HG02938 (cell line): ENCODE measurements around the gene APLP1.
"Not testable (repeated sequence)": the region's sequence is repeated elsewhere in the genome, so short reads cannot be mapped to it uniquely, and the experiment has no call there.

Experiments used
- ATAC-seq: cut with Tn5 transposase; IDR thresholded peaks from one replicate; pipeline ENCODE4 v1.9.1; 2021; ENCODE audit warnings: mild to moderate bottlenecking, moderate library complexity; ENCODE audit not compliant: unreplicated experiment

Gene APLP1

GRCh38 chr19:35882114-35882832 lies 13.9 kb downstream of the APLP1 start:
- ATAC-seq = no peak

GRCh38 chr19:35883882-35884281 lies 15.5 kb downstream of the APLP1 start:
- ATAC-seq = no peak

DNA sequence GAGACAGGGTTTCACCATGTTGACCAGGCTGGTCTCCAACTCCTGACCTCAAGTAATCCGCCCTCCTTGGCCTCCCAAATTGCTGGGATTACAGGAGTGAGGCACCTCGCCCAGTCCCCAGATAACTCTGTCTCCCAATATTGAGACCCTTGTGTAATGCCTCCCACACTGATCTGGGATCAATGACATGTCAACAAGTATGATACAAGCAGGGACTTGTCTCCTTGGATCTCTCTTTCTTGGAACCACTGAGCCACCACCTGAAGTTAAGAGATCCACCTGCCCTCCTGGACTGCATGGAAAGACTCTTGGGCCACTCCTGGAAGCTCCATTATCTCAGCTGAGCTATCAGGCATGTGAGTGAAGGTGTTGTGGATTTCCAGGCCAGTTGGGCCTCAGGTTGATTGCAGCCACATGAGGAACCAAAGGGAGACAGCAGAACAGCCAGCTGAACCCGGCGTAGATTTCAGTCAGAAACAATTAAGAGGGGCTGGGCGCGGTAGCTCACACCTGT lies 16.9 kb downstream of the APLP1 start:
- no peak for ATAC-seq

DNA sequence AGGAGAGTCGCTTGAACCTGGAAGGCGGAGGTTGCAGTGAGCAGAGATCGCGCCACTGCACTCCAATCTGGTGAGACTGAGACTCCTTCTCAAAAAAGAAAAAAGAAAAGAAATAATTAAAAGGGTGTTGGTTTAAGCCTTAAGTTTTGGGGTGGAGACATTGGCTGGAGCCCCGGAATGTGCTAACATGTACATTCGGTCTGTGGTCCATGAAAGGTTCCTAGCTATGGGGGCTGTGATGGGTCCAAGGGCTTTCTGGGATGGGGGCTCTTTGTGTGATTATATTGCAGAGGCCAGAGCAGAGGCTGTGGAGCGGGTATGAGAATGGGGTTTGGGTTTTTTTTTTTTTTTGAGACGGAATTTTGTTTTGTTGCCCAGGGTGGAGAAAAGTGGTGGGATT lies 17.5 kb downstream of the APLP1 start:
- ATAC-seq = no peak

- ATAC-seq = no peak
Measured at GRCh38 chr19:35887197-35887596, 18.8 kb downstream of the APLP1 start.

DNA sequence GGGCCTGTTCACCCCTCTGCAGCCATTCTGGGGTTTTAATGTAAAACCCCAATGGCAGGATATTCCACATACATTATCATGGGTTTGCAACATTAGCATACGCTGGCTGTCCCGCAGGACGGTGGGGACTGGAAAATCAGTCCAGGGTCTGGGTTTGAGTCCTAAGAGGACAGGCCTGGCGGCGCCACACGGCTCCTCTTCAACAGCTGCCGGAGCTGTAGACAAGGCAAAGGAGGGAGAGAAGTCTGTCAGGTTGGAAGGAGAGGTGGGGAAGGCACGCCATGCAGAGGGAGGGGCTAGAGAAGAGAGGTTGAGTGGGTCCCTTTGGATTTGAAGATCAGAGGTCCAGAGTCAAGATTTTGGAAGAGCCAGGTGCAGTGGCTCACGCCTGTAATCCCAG lies 20.0 kb downstream of the APLP1 start:
- ATAC-seq = no peak

DNA sequence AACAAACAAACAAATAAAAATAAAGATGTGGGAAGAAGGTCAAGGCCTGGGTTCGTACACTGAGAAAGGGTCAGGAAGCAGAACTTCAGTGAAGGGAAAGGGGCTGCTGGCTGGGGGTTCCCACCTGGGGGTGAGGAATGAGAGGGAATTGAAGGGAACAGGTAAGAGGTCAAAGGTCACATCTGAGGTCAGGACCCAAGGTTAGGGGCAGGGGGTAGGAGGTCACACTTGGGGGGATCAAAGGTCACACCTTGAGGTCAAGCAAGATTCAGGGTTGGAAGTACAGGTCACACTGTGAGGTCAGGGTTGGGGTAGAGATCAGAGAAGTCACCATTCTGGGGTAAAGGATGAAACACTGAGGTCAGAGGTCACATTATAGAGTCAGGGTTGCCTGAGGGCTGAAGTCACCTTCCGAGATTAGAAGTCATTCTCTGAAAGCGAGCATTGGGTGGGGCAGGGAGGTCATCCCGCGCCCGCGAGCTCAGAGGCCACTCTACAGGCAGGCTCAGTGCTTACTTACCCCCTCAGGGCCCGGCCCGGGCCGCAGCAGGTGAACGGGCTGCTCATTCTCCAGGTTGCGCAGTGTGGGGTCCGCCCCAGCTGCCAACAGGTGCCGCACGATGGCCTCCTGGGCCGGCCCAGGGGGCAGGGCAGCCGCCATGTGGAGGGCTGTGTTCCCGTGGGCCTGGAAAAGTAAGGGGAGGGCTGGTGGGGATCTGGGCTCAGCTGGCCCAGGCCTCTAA lies 21.2 kb downstream of the APLP1 start:
- no peak for ATAC-seq

DNA sequence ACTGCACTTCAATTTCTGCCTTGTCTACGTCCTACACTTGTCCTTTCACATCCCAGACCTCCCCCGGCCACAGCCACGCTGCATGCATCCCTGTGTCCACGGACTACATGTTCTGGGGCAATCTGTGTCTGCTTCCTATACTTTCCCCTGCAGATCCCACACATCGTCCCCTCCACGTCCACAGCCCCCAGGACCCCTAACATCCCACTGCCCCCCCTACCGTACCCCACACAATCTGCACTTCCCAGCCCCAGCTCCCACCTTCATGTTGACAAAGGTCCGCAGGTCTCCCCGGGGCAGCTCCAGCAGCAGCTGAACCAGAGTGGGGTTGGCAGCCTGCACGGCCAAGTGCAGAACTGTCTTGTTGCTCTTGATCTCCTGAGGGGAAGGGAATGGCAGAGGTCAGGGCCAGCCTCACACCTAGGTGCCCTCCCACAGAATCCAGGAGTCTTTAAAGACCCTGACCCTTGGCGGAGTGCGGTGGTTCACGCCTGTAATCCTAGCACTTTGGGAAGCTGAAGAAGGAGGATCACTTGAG lies 21.8 kb downstream of the APLP1 start:
- no peak for ATAC-seq

- ATAC-seq = not testable (repeated sequence)
Measured at GRCh38 chr19:35891819-35892218, 23.4 kb downstream of the APLP1 start.

DNA sequence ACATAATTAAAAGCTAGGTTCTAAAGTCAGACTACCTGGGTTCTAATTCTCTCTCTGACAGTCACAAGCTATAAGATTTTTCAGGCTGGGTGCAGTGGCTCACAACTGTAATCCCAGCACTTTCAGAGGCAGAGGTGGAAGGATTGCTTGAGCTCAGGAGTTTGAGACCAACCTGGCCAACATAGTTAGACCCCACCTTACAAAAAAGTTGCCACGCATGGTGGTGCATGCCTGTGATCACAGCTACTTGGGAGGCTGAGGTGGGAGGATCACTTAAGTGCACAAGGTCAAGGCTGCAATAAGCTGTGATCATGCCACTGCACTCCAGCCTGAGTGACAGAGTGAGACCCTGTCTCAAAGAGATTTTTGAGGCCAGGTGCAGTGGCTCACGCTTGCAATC lies 26.0 kb downstream of the APLP1 start:
- ATAC-seq = no peak

DNA sequence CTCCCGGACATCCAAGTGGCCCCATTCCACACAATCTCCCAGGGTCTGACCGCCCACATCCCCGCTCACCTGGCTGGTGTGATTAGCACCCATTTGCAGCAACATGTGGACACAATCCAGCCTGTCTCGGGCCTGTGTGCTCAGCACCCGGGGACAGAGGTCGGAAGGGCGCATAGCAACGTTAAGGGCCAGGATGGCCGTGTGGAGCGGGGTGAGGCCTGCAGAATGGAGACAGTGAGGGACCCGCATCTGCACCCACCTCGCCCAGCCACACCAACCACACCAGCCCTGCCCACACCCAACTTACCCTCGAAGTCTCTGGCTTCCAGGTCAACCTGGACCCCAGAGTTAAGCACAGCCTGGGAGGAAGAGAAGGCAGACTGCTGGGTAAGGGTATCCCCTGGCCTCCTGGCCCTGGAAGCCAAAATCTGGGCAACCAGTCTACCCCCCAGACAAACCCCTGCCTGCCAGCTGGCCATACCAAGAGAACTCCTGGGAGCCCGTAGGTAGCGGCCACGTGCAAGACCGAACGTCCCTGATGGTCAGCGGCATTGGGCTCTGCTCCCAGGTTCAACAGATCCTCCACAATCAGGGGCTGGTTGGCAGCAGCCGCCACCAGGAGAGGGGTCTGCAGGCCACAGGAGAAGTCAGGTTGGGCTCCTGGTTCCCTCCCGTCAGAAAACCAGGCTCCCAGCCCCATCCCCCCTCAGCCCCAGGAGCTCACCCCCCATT lies 27.7 kb downstream of the APLP1 start:
- ATAC-seq = no peak

- ATAC-seq = no peak
Measured at GRCh38 chr19:35896643-35897040, 28.3 kb downstream of the APLP1 start.

GRCh38 chr19:35897706-35898451 lies 29.5 kb downstream of the APLP1 start:
- no peak for ATAC-seq

- no peak for ATAC-seq
Measured at GRCh38 chr19:35898499-35898809, 30.1 kb downstream of the APLP1 start.

DNA sequence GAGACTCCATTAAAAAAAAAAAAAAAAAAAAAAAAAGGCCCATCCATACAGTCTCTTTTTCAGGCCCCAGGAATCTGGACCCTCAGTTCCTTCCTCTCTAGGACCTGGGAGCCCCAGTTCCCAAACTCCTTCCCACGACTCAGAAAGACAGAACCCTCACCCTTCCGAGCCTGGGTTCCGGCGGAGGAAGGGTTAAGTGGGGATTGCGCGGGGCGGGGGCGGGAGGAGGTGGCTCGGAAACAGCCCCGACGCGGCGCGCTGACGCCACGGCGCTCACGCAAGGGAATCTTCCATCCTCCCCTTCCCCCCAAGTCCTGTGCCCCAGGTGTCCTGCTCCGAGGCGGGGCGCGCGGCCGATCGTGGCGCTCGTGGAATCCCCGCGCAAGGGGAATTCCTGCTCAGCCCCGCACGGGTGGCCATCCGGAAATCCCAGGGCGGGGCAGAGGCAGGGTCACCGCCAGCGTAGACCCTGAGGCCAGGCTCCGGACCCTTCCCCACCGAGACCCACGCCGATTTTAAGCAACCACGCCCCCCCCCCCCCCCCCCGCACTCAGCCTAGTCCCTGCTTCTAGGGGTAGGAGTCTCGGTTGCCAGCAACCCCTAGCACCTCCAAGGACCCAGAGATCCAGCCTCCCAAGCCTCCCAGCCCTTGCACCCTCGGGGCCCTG lies 31.3 kb downstream of the APLP1 start:
- ATAC-seq = peak; percentile 36

DNA sequence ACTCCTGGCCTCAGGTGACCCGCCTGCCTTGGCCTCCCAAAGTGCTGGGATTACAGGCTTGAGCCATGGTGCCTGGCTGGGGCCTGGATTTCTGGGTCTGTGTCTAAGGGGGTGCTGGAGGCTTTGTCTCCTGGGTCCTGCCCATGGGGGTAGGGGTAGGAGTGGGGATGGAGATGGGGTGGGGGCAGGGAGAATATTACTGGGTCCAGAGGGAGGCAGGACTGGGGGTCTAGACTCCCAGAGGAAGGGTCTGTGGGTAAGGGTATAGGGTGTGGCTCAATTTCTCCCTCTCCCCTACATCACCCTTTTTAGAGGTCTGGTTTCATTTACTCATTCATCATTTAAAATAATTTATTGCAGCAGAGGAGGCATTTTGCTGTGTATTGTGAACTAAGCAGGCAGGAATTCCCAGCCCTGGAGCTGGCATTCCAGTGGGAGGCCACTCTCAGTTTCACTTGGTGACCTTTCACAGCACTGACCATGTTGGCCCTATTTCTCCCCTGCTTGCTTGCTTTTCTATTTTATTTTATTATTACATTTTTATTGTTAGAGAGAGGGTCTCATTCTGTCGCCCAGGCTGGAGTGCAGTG lies 32.8 kb downstream of the APLP1 start:
- ATAC-seq = no peak

GRCh38 chr19:35901854-35902661 lies 33.7 kb downstream of the APLP1 start, which contains the start of gene HCST:
HCST (plus strand) TSS chr19:35902529; CDS start chr19:35902594, 65 bp downstream.
- ATAC-seq = no peak

DNA sequence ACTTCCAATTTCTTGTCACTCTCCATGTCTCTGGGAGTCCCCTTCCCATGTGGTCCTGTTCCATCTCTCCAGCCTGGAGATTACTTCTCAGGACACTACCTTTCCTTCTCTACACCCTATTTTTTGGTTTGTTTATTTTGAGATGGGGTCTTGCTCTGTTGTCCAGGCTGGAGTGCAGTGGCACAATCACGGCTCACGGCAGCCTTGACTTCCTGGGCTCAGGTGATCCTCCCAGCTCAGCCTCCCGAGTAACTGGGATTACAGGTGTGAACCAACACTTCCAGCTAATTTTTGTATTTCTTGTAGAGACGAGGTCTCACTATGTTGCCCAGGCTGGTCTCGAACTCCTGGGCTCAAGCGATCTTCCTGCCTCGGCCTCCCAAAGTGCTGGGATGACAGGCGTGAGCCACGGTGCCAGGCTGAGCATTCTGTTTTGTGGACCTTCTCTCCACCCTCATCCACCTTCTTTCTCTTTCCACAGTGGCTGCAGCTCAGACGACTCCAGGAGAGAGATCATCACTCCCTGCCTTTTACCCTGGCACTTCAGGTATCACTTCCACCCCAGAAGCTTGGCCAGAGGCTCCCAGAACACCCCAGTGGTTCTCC lies 34.6 kb downstream of the APLP1 start:
- ATAC-seq = no peak
